GM21447 (cell line): Measurements from ENCODE around the gene CAVIN1.
"Not testable (repeated sequence)": the region's sequence is repeated elsewhere in the genome, so short reads cannot be mapped to it uniquely, and the experiment has no call there.

Experiments used
- ATAC-seq: cut with Tn5 transposase; IDR thresholded peaks from one replicate; pipeline ENCODE4 v1.9.1; 2021; ENCODE audit not compliant: unreplicated experiment

CAVIN1 gene

GRCh38 chr17:42431758-42432161, 8.7 kb upstream of the CAVIN1 start:
- no peak for ATAC-seq

- no peak for ATAC-seq
Measured at GRCh38 chr17:42429726-42430447, 6.8 kb upstream of the CAVIN1 start.

GRCh38 chr17:42428141-42428944, 5.3 kb upstream of the CAVIN1 start:
- ATAC-seq, result no peak

GRCh38 chr17:42424991-42425610, 2.0 kb upstream of the CAVIN1 start:
- ATAC-seq, result no peak

- ATAC-seq, result no peak
Measured at GRCh38 chr17:42423766-42424165, 710 bp upstream of the CAVIN1 start.

GRCh38 chr17:42422412-42422957, 571 bp downstream of the CAVIN1 start:
- ATAC-seq, result no peak

- no peak for ATAC-seq
Measured at GRCh38 chr17:42421507-42422338, 1.3 kb downstream of the CAVIN1 start.

GRCh38 chr17:42421136-42421506, 1.9 kb downstream of the CAVIN1 start:
- no peak for ATAC-seq

- ATAC-seq, result not testable (repeated sequence)
Measured at GRCh38 chr17:42417981-42418380, 5.1 kb downstream of the CAVIN1 start.

- ATAC-seq, result no peak
Measured at GRCh38 chr17:42414704-42415409, 8.2 kb downstream of the CAVIN1 start.

- no peak for ATAC-seq
Measured at GRCh38 chr17:42413464-42414040, 9.5 kb downstream of the CAVIN1 start.

- no peak for ATAC-seq
Measured at GRCh38 chr17:42411905-42412679, 11.0 kb downstream of the CAVIN1 start.

GRCh38 chr17:42411361-42411760, 11.7 kb downstream of the CAVIN1 start:
- ATAC-seq, result no peak

GRCh38 chr17:42410319-42410685, 12.8 kb downstream of the CAVIN1 start:
- no peak for ATAC-seq

- ATAC-seq, result no peak
Measured at GRCh38 chr17:42409523-42410318, 13.3 kb downstream of the CAVIN1 start.

GRCh38 chr17:42408061-42408460, 15.0 kb downstream of the CAVIN1 start:
- ATAC-seq, result no peak

- no peak for ATAC-seq
Measured at GRCh38 chr17:42407289-42407836, 15.7 kb downstream of the CAVIN1 start.
